ENCODE measurements around the gene SMIM26. TPM values are rescaled to one million over a fixed set of nuclear protein-coding genes. Genes with fewer than 3 reads are reported as not detected.
A peak's percentile ranks its signal among the peaks of the same experiment; 100 is the strongest.

SMIM26 gene
- total and polyA plus RNA-seq, 2 of the 13 experiments (the other 11 are each of a cell fraction or from before 2014, with no cell fraction given) = 214 to 249 TPM

- TF ChIP-seq ZNF382 (CRISPR knock-in tag; IDR thresholded peaks at IDR 0.05; ENCODE audit: borderline replicate concordance) (no peak), ZNF609 (CRISPR knock-in tag; IDR thresholded peaks at IDR 0.05; ENCODE audit: borderline replicate concordance) (no peak), PHF21A (CRISPR knock-in tag; IDR thresholded peaks at IDR 0.05) (peak; percentile 16; the same call in 1 of the 2 replicates), ZBED4 (CRISPR knock-in tag; IDR thresholded peaks at IDR 0.05; ENCODE audit: borderline replicate concordance) (no peak; the same call in none of the 2 replicates), ZNF776 (CRISPR knock-in tag; IDR thresholded peaks at IDR 0.05) (peak; percentile 97), ADNP (CRISPR knock-in tag; IDR thresholded peaks at IDR 0.05) (peak; percentile 100), ZNF235 (CRISPR knock-in tag; IDR thresholded peaks at IDR 0.05; ENCODE audit: borderline replicate concordance) (peak; percentile 89), ZNF784 (CRISPR knock-in tag; IDR thresholded peaks at IDR 0.05; ENCODE audit: borderline replicate concordance) (peak; percentile 80; the same call in 1 of the 2 replicates), HOMEZ (CRISPR knock-in tag; IDR thresholded peaks at IDR 0.05; ENCODE audit: low read depth) (0 out of 2 replicates have a peak, but pooled peaks have one; percentile 57), MXD3 (CRISPR knock-in tag; IDR thresholded peaks at IDR 0.05) (peak; percentile 87; the same call in 1 of the 2 replicates), ZNF83 (CRISPR knock-in tag; IDR thresholded peaks at IDR 0.05; ENCODE audit: borderline replicate concordance) (0 out of 2 replicates have a peak, but pooled peaks have one; percentile 48), CREM (IDR thresholded peaks at IDR 0.05) (no peak), CREM (CRISPR knock-in tag; IDR thresholded peaks at IDR 0.05) (no peak), MBD4 (IDR thresholded peaks at IDR 0.05; ENCODE audit: borderline replicate concordance, low read length) (no peak), RNF2 (conservative IDR thresholded peaks at IDR 0.05; ENCODE audit: low read depth) (peak; percentile 96)
Observed at GRCh38 chr20:18587665-18588573, 20.7 kb downstream of the SMIM26 start, which contains the start of gene DTD1 (continued).

Measured in HepG2 (cell line).